GM12878 (cell line): ENCODE results near the gene MANBA.

Experiments
- NRF1 ChIP-seq: conservative IDR thresholded peaks from 2 replicates; pipeline ENCODE4 v1.6.1; 2011; ENCODE audit warnings: mild to moderate bottlenecking, low read depth, low read length, improper control_type of control experiment
- TF ChIP-seq, protein P1 (sequence below): IDR thresholded peaks from 2 replicates; pipeline ENCODE4 v1.6.1; 2011; ENCODE audit warnings: borderline replicate concordance, low read depth, mild to moderate bottlenecking, moderate library complexity, mixed read lengths, low read length; ENCODE audit not compliant: insufficient read depth; ENCODE audit errors: extremely low read length
- TF ChIP-seq, protein P2 (sequence below), 3 experiments: IDR thresholded peaks in 2 of 3; conservative IDR thresholded peaks in 1 of 3; 2 replicates each; pipeline ENCODE4 v1.5.1; 2011; ENCODE audit warnings: low read depth in 3 of 3, low read length in 3 of 3, mild to moderate bottlenecking in 3 of 3, control low read depth in 2 of 3, moderate library complexity in 2 of 3, inconsistent platforms in 1 of 3, mixed read lengths in 1 of 3; ENCODE audit not compliant: control insufficient read depth in 2 of 3, insufficient read depth in 1 of 3; ENCODE audit errors: extremely low read depth in 1 of 3

DNA sequence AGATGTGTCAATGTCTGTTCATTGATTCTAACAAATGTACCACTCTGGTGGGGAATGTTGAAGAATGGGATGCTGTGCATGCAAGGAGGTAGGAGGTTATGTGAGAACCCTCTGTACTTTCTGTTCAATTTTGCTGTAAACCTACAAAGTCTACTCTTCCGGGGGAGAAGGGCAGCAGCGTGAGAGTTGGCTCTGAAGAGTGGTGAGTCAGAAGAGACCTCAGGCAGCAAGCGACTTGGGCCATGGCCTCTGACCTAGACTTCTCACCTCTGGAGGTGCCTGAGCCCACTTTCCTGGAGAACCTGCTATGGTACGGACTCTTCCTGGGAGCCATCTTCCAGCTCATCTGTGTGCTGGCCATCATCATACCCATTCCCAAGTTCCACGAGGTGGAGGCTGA is 26.7 kb downstream of the MANBA start:
- TF ChIP-seq, protein P1, sequence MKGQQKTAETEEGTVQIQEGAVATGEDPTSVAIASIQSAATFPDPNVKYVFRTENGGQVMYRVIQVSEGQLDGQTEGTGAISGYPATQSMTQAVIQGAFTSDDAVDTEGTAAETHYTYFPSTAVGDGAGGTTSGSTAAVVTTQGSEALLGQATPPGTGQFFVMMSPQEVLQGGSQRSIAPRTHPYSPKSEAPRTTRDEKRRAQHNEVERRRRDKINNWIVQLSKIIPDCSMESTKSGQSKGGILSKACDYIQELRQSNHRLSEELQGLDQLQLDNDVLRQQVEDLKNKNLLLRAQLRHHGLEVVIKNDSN = no peak
- TF ChIP-seq, protein P2, sequence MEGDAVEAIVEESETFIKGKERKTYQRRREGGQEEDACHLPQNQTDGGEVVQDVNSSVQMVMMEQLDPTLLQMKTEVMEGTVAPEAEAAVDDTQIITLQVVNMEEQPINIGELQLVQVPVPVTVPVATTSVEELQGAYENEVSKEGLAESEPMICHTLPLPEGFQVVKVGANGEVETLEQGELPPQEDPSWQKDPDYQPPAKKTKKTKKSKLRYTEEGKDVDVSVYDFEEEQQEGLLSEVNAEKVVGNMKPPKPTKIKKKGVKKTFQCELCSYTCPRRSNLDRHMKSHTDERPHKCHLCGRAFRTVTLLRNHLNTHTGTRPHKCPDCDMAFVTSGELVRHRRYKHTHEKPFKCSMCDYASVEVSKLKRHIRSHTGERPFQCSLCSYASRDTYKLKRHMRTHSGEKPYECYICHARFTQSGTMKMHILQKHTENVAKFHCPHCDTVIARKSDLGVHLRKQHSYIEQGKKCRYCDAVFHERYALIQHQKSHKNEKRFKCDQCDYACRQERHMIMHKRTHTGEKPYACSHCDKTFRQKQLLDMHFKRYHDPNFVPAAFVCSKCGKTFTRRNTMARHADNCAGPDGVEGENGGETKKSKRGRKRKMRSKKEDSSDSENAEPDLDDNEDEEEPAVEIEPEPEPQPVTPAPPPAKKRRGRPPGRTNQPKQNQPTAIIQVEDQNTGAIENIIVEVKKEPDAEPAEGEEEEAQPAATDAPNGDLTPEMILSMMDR (IDR thresholded peaks at IDR 0.05 in 2 of 3, conservative IDR thresholded peaks at IDR 0.05 in 1 of 3; ENCODE audit: control insufficient read depth in 2 of 3, extremely low read depth in 1 of 3, insufficient read depth in 1 of 3, low read depth in 3 of 3, low read length in 3 of 3) = no peak
- TF ChIP-seq NRF1 = no peak
